Measurements from ENCODE around the gene NCBP3. TPM values are rescaled to one million over a fixed set of nuclear protein-coding genes. Genes with fewer than 3 reads are reported as not detected.
A peak's percentile ranks its signal among the peaks of the same experiment; 100 is the strongest.
"Not testable (repeated sequence)": the region's sequence is repeated elsewhere in the genome, so short reads cannot be mapped to it uniquely, and the experiment has no call there.

Gene NCBP3
- total RNA-seq, 1 donor from 2014 or later, result 56.0 TPM

GRCh38 chr17:3854204-3854603 lies 8.2 kb upstream of the NCBP3 start:
- H3K4me3 Mint-ChIP-seq; intact Hi-C loops (cut with micrococcal nuclease); H3K4me1 Mint-ChIP-seq (ENCODE audit: low read depth); H3K27ac Mint-ChIP-seq; H3K36me3 Mint-ChIP-seq (ENCODE audit: low read depth); DNase-seq (ENCODE audit: low spot score); H3K9me3 Mint-ChIP-seq; H3K27me3 Mint-ChIP-seq (ENCODE audit: insufficient read depth): not testable (repeated sequence)

- peaks cover 12% of the 10 kb centered on the region for H3K27me3 Mint-ChIP-seq (ENCODE audit: insufficient read depth)
Observed at GRCh38 chr17:3852561-3852960, 6.5 kb upstream of the NCBP3 start.

GRCh38 chr17:3851461-3852100 lies 5.5 kb upstream of the NCBP3 start:
- Mint-ChIP-seq H3K27ac (no peak overlapping the region), H3K9me3 (no peaks in the 10 kb centered on the region), H3K4me1 (ENCODE audit: low read depth) (no peaks in the 10 kb centered on the region), H3K27me3 (ENCODE audit: insufficient read depth) (peaks cover 12% of the 10 kb centered on the region), H3K4me3 (no peak overlapping the region), H3K36me3 (ENCODE audit: low read depth) (no peaks in the 10 kb centered on the region)
- intact Hi-C loops (cut with micrococcal nuclease), result no loop called here
- no peak for DNase-seq (ENCODE audit: low spot score)

More at GRCh38 chr17:3852561-3852960, 6.5 kb upstream of the NCBP3 start:
- Mint-ChIP-seq H3K27ac (no peak overlapping the region), H3K9me3 (no peaks in the 10 kb centered on the region), H3K4me3 (no peak overlapping the region), H3K4me1 (ENCODE audit: low read depth) (no peaks in the 10 kb centered on the region), H3K36me3 (ENCODE audit: low read depth) (no peaks in the 10 kb centered on the region)
- DNase-seq (ENCODE audit: low spot score), result no peak
- intact Hi-C loops (cut with micrococcal nuclease), result no loop called here

- Mint-ChIP-seq H3K36me3 (ENCODE audit: low read depth) (peaks cover 7% of the 10 kb centered on the region), H3K27ac (no peak overlapping the region), H3K4me3 (no peak overlapping the region), H3K4me1 (ENCODE audit: low read depth) (peaks cover 16% of the 10 kb centered on the region), H3K9me3 (no peaks in the 10 kb centered on the region), H3K27me3 (ENCODE audit: insufficient read depth) (peaks cover 12% of the 10 kb centered on the region)
- no peak for DNase-seq (ENCODE audit: low spot score)
- intact Hi-C loops (cut with micrococcal nuclease), result loop anchor here (5.0 kb wide), 2 partner anchors 126 to 224 kb away; partner anchors contain the start of gene HASPIN
Observed at GRCh38 chr17:3848229-3848835, 2.3 kb upstream of the NCBP3 start.

GRCh38 chr17:3847165-3847670 lies 1.2 kb upstream of the NCBP3 start:
- peaks cover 7% of the 10 kb centered on the region for H3K36me3 Mint-ChIP-seq (ENCODE audit: low read depth)
- peaks cover 16% of the 10 kb centered on the region for H3K4me1 Mint-ChIP-seq (ENCODE audit: low read depth)
- intact Hi-C loops (cut with micrococcal nuclease), result loop anchor here (2.0 to 5.0 kb wide), 3 partner anchors 125 to 520 kb away; partner anchors contain the start of genes HASPIN and UBE2G1
- H3K27ac Mint-ChIP-seq, result peak overlapping the region; percentile 2
- DNase-seq (ENCODE audit: low spot score), result no peak
- H3K27me3 Mint-ChIP-seq (ENCODE audit: insufficient read depth), result peaks cover 12% of the 10 kb centered on the region
- no peaks in the 10 kb centered on the region for H3K9me3 Mint-ChIP-seq
- no peak overlapping the region for H3K4me3 Mint-ChIP-seq

GRCh38 chr17:3846437-3847164 lies 555 bp upstream of the NCBP3 start:
- no peak for DNase-seq (ENCODE audit: low spot score)
- H3K27ac Mint-ChIP-seq, result peak overlapping the region; percentile 2
- peaks cover 16% of the 10 kb centered on the region for H3K4me1 Mint-ChIP-seq (ENCODE audit: low read depth)
- H3K36me3 Mint-ChIP-seq (ENCODE audit: low read depth), result peaks cover 7% of the 10 kb centered on the region
- H3K27me3 Mint-ChIP-seq (ENCODE audit: insufficient read depth), result peaks cover 12% of the 10 kb centered on the region
- intact Hi-C loops (cut with micrococcal nuclease), result loop anchor here (1.0 to 5.0 kb wide), 9 partner anchors 47 to 520 kb away; partner anchors contain the start of genes ATP2A3, CAMKK1, CYB5D2 and EMC6
- peak overlapping the region; percentile 97 for H3K4me3 Mint-ChIP-seq
- no peaks in the 10 kb centered on the region for H3K9me3 Mint-ChIP-seq

- intact Hi-C loops (cut with micrococcal nuclease), result loop anchor here (5.0 kb wide), 2 partner anchors 123 to 227 kb away; partner anchors contain the start of gene HASPIN
- peak overlapping the region; percentile 97 for H3K4me3 Mint-ChIP-seq
- H3K4me1 Mint-ChIP-seq (ENCODE audit: low read depth), result peaks cover 22% of the 10 kb centered on the region
- DNase-seq (ENCODE audit: low spot score), result peak; percentile 21
- peak overlapping the region; percentile 97 for H3K27ac Mint-ChIP-seq
- H3K36me3 Mint-ChIP-seq (ENCODE audit: low read depth), result peaks cover 14% of the 10 kb centered on the region
- H3K9me3 Mint-ChIP-seq, result no peaks in the 10 kb centered on the region
- peaks cover 9% of the 10 kb centered on the region for H3K27me3 Mint-ChIP-seq (ENCODE audit: insufficient read depth)
Observed at GRCh38 chr17:3845291-3845620, 790 bp downstream of the NCBP3 start.

GRCh38 chr17:3844556-3844955 lies 1.5 kb downstream of the NCBP3 start:
- H3K9me3 Mint-ChIP-seq; H3K27me3 Mint-ChIP-seq (ENCODE audit: insufficient read depth); DNase-seq (ENCODE audit: low spot score); intact Hi-C loops (cut with micrococcal nuclease): not testable (repeated sequence)
- peaks cover 20% of the 10 kb centered on the region for H3K36me3 Mint-ChIP-seq (ENCODE audit: low read depth)
- peak overlapping the region; percentile 97 for H3K4me3 Mint-ChIP-seq
- peaks cover 29% of the 10 kb centered on the region for H3K4me1 Mint-ChIP-seq (ENCODE audit: low read depth)
- H3K27ac Mint-ChIP-seq, result peak overlapping the region; percentile 97

GRCh38 chr17:3843935-3844516 lies 2.0 kb downstream of the NCBP3 start:
- H3K27ac Mint-ChIP-seq, result peak overlapping the region; percentile 77
- intact Hi-C loops (cut with micrococcal nuclease), result no loop called here

GRCh38 chr17:3838206-3838605 lies 7.8 kb downstream of the NCBP3 start:
- Mint-ChIP-seq H3K27me3 (ENCODE audit: insufficient read depth) (no peaks in the 10 kb centered on the region), H3K36me3 (ENCODE audit: low read depth) (peaks cover 47% of the 10 kb centered on the region)

More at GRCh38 chr17:3843935-3844516, 2.0 kb downstream of the NCBP3 start:
- Mint-ChIP-seq H3K27me3 (ENCODE audit: insufficient read depth) (peaks cover 2% of the 10 kb centered on the region), H3K4me1 (ENCODE audit: low read depth) (peaks cover 30% of the 10 kb centered on the region), H3K36me3 (ENCODE audit: low read depth) (peaks cover 22% of the 10 kb centered on the region), H3K4me3 (peak overlapping the region; percentile 97), H3K9me3 (no peaks in the 10 kb centered on the region)
- peak; percentile 35 for DNase-seq (ENCODE audit: low spot score)

GRCh38 chr17:3836551-3836950 lies 9.5 kb downstream of the NCBP3 start:
- no peak for DNase-seq (ENCODE audit: low spot score)
- Mint-ChIP-seq H3K9me3 (no peaks in the 10 kb centered on the region), H3K36me3 (ENCODE audit: low read depth) (peaks cover 47% of the 10 kb centered on the region), H3K4me3 (no peak overlapping the region), H3K27ac (no peak overlapping the region), H3K27me3 (ENCODE audit: insufficient read depth) (no peaks in the 10 kb centered on the region), H3K4me1 (ENCODE audit: low read depth) (peaks cover 25% of the 10 kb centered on the region)
- intact Hi-C loops (cut with micrococcal nuclease), result no loop called here

More at GRCh38 chr17:3838206-3838605, 7.8 kb downstream of the NCBP3 start:
- intact Hi-C loops (cut with micrococcal nuclease), result no loop called here
- no peak for DNase-seq (ENCODE audit: low spot score)
- peaks cover 25% of the 10 kb centered on the region for H3K4me1 Mint-ChIP-seq (ENCODE audit: low read depth)
- H3K27ac Mint-ChIP-seq, result no peak overlapping the region
- H3K9me3 Mint-ChIP-seq, result no peaks in the 10 kb centered on the region
- no peak overlapping the region for H3K4me3 Mint-ChIP-seq

GRCh38 chr17:3835410-3836229 lies 10.4 kb downstream of the NCBP3 start:
- no peaks in the 10 kb centered on the region for H3K27me3 Mint-ChIP-seq (ENCODE audit: insufficient read depth)
- H3K9me3 Mint-ChIP-seq, result no peaks in the 10 kb centered on the region
- H3K36me3 Mint-ChIP-seq (ENCODE audit: low read depth), result peaks cover 42% of the 10 kb centered on the region
- H3K27ac Mint-ChIP-seq, result no peak overlapping the region
- intact Hi-C loops (cut with micrococcal nuclease), result no loop called here
- peaks cover 23% of the 10 kb centered on the region for H3K4me1 Mint-ChIP-seq (ENCODE audit: low read depth)
- no peak overlapping the region for H3K4me3 Mint-ChIP-seq
- no peak for DNase-seq (ENCODE audit: low spot score)

Data from activated T-helper 1 cell treated with anti-CD3 and anti-CD28 coated beads, Interleukin-12 subunit alpha, Interleukin-12 subunit beta, Interleukin-2, Interleukin-4 antibody, amounts not matched to agents 30 ng/mL and 10 ng/mL and 1 ng/mL, durations not matched to agents 14 hours and 24 hours and 36 hours (primary cell).